HUES6 (cell line): ENCODE measurements around the gene PPP2R2C.

Experiments used
- H3K27ac ChIP-seq: 2 replicates; pipeline ENCODE4 v1.7.0; 2013; ENCODE audit warnings: low read depth, mild to moderate bottlenecking, low read length, inconsistent platforms
- H3K27me3 ChIP-seq: 2 replicates; pipeline ENCODE4 v1.6.1; 2013; ENCODE audit warnings: low read length; ENCODE audit not compliant: control insufficient read depth, insufficient read depth
- H3K36me3 ChIP-seq: 2 replicates; pipeline ENCODE4 v1.6.1; 2013; ENCODE audit warnings: low read length; ENCODE audit not compliant: control insufficient read depth, insufficient read depth
- H3K4me1 ChIP-seq: 2 replicates; pipeline ENCODE4 v1.6.1; 2013; ENCODE audit warnings: low read length; ENCODE audit not compliant: control insufficient read depth, insufficient read depth
- H3K4me3 ChIP-seq: 2 replicates; pipeline ENCODE4 v1.5.1; 2013; ENCODE audit warnings: low read depth, low read length
- H3K9ac ChIP-seq: one replicate; pipeline ENCODE4 v1.6.1; 2013; ENCODE audit warnings: mild to moderate bottlenecking, low read length
- H3K9me3 ChIP-seq: 2 replicates; pipeline ENCODE4 v1.6.1; 2013; ENCODE audit warnings: low read depth, low read length; ENCODE audit not compliant: control insufficient read depth, insufficient read depth

PPP2R2C gene

GRCh38 chr4:6475492-6476020 is 3.1 kb upstream of the PPP2R2C start:
- Histone ChIP-seq H3K27me3 (peaks cover 51% of the 10 kb centered on the region), H3K36me3 (no peaks in the 10 kb centered on the region), H3K9me3 (no peaks in the 10 kb centered on the region), H3K27ac (no peak overlapping the region), H3K4me3 (no peak overlapping the region), H3K4me1 (peaks cover 20% of the 10 kb centered on the region), H3K9ac (no peak overlapping the region)

GRCh38 chr4:6474705-6475457 is 2.5 kb upstream of the PPP2R2C start:
- Histone ChIP-seq H3K9me3 (no peaks in the 10 kb centered on the region), H3K36me3 (no peaks in the 10 kb centered on the region), H3K27ac (no peak overlapping the region), H3K27me3 (peaks cover 58% of the 10 kb centered on the region), H3K9ac (no peak overlapping the region), H3K4me1 (peaks cover 21% of the 10 kb centered on the region), H3K4me3 (no peak overlapping the region)

GRCh38 chr4:6474053-6474568 is 1.7 kb upstream of the PPP2R2C start:
- H3K9me3 ChIP-seq, result no peaks in the 10 kb centered on the region
- H3K27ac ChIP-seq, result no peak overlapping the region
- H3K36me3 ChIP-seq, result no peaks in the 10 kb centered on the region
- peaks cover 65% of the 10 kb centered on the region for H3K27me3 ChIP-seq
- no peak overlapping the region for H3K9ac ChIP-seq
- peaks cover 21% of the 10 kb centered on the region for H3K4me1 ChIP-seq
- no peak overlapping the region for H3K4me3 ChIP-seq

DNA sequence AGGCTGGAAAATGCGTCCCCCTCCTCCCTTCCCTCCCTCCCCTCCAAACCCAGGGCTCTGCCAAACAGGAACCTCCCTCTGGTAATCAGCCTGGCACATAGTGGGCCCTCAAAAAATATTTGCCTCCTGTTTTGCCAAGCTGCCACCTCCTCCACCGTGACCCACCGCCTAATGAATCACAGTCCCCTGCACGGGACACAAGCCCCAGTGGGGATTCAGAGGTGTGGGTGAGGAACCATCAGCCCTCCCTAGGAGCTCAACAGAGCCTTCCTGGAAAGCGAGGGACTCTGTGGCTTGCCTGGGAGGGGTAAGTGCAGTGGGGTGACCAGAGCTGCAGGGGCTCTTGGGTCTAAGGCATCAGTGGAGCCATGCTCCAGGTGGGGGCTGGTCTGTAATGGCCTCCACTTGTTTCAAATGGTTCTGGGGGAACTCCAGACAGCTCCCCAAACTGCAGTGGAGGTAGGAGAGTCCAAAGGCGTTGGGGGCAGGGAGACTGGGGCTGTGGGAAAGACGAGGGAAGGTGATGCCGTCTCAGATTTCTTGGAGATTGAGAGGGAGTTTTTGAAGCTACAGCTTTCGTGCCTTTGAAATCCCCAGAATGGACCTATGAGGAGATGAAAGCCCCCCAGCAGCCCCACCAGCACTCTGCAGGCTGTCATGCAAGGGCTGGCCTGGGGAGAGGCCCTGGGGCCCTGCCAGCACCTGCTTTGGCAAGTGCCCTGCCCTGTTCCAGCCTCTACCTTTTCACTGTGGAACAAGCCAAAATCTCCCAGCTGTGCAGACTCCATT is 1.0 kb upstream of the PPP2R2C start:
- H3K27ac ChIP-seq, result no peak overlapping the region
- no peak overlapping the region for H3K4me3 ChIP-seq
- H3K9me3 ChIP-seq, result no peaks in the 10 kb centered on the region
- H3K36me3 ChIP-seq, result no peaks in the 10 kb centered on the region
- H3K27me3 ChIP-seq, result peaks cover 69% of the 10 kb centered on the region
- H3K9ac ChIP-seq, result no peak overlapping the region
- peaks cover 21% of the 10 kb centered on the region for H3K4me1 ChIP-seq

DNA sequence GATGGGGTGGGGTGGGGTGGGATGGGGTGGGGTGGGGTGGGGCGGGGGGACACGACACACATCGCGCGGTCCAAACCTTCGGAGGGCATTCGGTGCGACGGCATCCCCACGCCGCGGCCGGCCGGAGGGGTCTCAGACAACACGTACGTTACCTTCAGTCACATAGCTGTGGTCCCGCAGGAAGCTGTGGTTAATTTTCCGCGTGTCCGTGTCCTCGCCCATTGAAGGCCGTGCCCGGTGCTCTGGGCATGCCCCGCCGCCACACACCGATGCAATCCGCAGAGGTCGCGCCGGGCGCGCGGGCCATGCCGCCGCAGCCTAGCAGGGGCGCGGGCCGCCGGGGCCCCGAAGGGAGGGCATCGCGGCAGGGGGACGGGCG is 417 bp downstream of the PPP2R2C start:
- Histone ChIP-seq H3K9ac (no peak overlapping the region), H3K27me3 (peaks cover 76% of the 10 kb centered on the region), H3K36me3 (no peaks in the 10 kb centered on the region), H3K27ac (no peak overlapping the region), H3K4me3 (peak overlapping the region; percentile 77), H3K4me1 (peaks cover 17% of the 10 kb centered on the region; the same call in 1 of the 2 replicates), H3K9me3 (no peaks in the 10 kb centered on the region)

GRCh38 chr4:6471307-6472007 is 957 bp downstream of the PPP2R2C start:
- Histone ChIP-seq H3K9ac (no peak overlapping the region), H3K27ac (no peak overlapping the region), H3K36me3 (no peaks in the 10 kb centered on the region), H3K4me3 (peak overlapping the region; percentile 77), H3K9me3 (no peaks in the 10 kb centered on the region), H3K27me3 (peaks cover 79% of the 10 kb centered on the region), H3K4me1 (peaks cover 17% of the 10 kb centered on the region; the same call in 1 of the 2 replicates)

GRCh38 chr4:6470502-6471306 is 1.7 kb downstream of the PPP2R2C start:
- Histone ChIP-seq H3K4me3 (peak overlapping the region; percentile 77), H3K9me3 (no peaks in the 10 kb centered on the region), H3K36me3 (no peaks in the 10 kb centered on the region), H3K4me1 (peaks cover 17% of the 10 kb centered on the region; the same call in 1 of the 2 replicates), H3K27me3 (peaks cover 79% of the 10 kb centered on the region), H3K27ac (no peak overlapping the region), H3K9ac (peak overlapping the region; percentile 72)

GRCh38 chr4:6469898-6470501 is 2.4 kb downstream of the PPP2R2C start:
- H3K9me3 ChIP-seq, result no peaks in the 10 kb centered on the region
- H3K36me3 ChIP-seq, result no peaks in the 10 kb centered on the region
- H3K4me3 ChIP-seq, result peak overlapping the region; percentile 77
- no peak overlapping the region for H3K27ac ChIP-seq
- peaks cover 73% of the 10 kb centered on the region for H3K27me3 ChIP-seq
- H3K9ac ChIP-seq, result peak overlapping the region; percentile 72
- H3K4me1 ChIP-seq, result peaks cover 17% of the 10 kb centered on the region; the same call in 1 of the 2 replicates

- Histone ChIP-seq H3K4me3 (no peak overlapping the region), H3K4me1 (peaks cover 17% of the 10 kb centered on the region; the same call in 1 of the 2 replicates), H3K27me3 (peaks cover 70% of the 10 kb centered on the region), H3K27ac (no peak overlapping the region), H3K9ac (no peak overlapping the region), H3K9me3 (no peaks in the 10 kb centered on the region), H3K36me3 (no peaks in the 10 kb centered on the region)
Measured at GRCh38 chr4:6469144-6469543, 3.3 kb downstream of the PPP2R2C start.

GRCh38 chr4:6468376-6468775 is 4.0 kb downstream of the PPP2R2C start:
- no peaks in the 10 kb centered on the region for H3K36me3 ChIP-seq
- no peak overlapping the region for H3K9ac ChIP-seq
- H3K27me3 ChIP-seq, result peaks cover 63% of the 10 kb centered on the region

More at GRCh38 chr4:6468376-6468775, 4.0 kb downstream of the PPP2R2C start:
- Histone ChIP-seq H3K27ac (no peak overlapping the region), H3K4me3 (no peak overlapping the region), H3K9me3 (no peaks in the 10 kb centered on the region), H3K4me1 (peaks cover 13% of the 10 kb centered on the region)
